ENCODE measurements around the gene CLCN7. TPM values are rescaled to one million over a fixed set of nuclear protein-coding genes. Genes with fewer than 3 reads are reported as not detected.

CLCN7 gene
- total RNA-seq, 2 experiments from 2014 or later = 52.3 to 53.8 TPM

DNA sequence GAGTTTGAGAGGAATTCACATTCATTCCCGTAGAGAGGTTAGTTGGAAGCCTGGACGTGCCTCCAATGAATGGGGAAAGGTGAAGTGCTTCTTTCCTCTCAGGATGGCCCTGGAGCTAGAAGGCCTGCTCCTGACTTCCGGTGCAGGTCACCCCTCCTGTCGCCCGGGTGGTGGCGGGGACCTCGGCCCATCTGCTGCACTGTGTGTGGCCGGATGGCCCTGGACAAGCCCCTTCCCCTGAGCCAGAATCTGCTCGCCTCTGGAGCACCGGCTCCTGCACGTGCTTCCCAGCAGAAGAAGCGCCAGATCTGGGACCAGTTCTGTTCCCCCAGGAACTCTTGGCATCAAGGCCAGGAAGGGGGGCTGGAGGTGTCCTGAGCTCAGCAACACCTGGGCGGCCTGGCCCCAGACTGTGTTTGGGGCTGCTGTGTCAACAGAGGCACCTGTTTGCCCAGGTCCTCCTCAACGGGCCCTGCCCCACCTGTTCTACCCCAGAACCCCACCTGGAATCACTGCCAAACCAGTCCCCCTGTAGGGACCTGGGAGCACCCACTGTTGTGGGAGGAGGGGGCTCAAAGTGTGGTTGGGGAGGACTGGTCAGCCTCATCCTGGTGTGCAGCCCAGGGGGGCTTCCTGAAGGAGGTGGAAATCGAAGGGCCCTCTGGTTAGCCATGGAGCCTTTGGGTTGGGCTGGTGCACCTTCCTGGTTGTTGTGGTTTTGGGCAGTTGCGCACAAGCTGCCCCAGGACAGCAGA is 49.0 kb downstream of the CLCN7 start:
- POLR2A ChIA-PET = no interaction called here
- CTCF ChIA-PET = no interaction called here

DNA sequence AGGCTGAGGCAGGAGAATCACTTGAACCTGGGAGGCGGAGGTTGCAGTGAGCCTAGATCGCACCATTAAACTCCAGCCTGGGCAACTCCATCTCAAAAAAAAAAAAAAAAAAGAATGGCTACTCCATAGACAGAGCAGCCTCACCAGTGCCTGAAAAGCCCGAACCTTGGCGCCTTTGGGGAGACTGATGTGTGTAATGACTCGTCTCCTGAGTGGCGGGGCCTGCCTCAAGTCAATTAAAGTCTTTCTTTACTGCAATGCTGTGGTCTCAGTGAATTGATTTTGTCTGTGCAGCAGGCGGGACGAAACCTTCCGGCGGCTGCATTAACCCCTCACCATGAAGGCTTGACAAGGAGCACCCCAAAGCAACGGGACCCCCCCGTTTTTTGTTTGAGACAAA is 50.8 kb downstream of the CLCN7 start:
- ChIA-PET CTCF (no interaction called here), POLR2A (no interaction called here)

DNA sequence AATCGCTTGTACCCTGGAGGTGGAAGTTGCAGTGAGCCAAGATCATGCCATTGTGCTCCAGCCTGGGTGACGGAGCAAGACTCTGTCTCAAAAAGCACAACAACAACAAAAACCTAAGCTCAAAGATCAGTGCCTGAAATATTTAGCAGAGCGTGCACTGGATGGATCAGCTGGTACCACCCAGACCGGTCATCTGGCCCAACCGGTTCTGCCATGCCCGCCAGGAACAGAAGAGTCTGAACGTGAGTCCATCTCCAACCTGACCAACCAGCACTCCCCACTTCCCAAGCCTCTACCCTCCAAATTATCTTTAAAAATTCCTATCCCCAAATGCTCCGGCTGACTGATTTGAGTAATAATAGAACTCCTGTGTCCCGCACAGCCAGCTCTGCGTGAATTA is 52.8 kb downstream of the CLCN7 start:
- CTCF ChIA-PET = interaction anchor here (1.4 to 1.9 kb wide), 2 partner anchors 10 to 58 kb away, joined by 4 to 5 read pairs; no protein-coding TSS in a partner anchor
- POLR2A ChIA-PET = interaction anchor here (0.7 to 0.8 kb wide), 2 partner anchors 25 to 42 kb away, joined by 3 to 4 read pairs; no protein-coding TSS in a partner anchor

DNA sequence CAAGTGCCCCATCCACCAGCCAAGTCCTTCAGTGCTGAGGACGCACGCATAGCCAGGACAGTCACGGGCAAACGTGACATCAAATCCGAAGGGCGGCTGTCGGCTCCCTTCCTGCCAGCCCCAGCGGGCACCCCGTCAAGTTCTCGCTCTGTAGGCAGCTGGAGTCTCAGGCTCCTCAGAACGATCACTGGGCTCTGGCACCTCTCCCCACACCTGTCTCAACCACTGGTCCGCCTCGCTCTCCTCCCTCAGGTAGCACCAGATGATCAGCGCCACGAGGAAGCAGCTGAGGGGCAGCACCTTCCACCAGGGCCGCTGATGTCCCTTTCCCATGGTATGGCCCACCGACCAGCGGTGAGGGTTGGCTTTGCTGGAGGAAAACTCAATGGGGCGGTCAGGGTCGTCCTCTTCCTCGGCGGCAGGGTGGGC is 54.7 kb downstream of the CLCN7 start:
- CTCF ChIA-PET = interaction anchor here (1.2 to 1.9 kb wide), 3 partner anchors 13 to 56 kb away, joined by 3 to 8 read pairs (median 5); no protein-coding TSS in a partner anchor

DNA sequence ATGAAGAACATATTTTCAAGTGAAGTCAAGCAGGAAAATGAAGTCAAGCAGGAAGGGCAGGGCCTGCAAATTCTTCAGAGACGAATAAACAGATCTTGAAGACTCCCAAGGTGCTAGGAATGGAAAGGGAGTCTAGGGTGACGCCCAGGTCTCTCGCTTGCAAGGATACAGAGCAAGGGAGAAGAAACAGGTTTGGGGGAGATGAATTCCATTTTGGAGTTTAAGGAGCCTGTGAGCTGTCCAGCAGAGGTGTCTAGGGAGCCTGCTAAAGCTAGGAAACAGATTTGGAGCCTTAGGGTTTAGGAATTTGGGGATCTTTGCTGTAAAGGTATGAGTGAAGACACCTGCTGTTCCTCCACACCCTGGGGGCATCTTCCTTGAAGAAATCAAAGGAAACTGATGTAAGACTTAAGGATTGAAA is 58.3 kb downstream of the CLCN7 start:
- ChIA-PET POLR2A (interaction anchor here (0.6 kb wide), 3 partner anchors 81 to 688 kb away, joined by 3 read pairs; no protein-coding TSS in a partner anchor), CTCF (interaction anchor here (0.7 kb wide), 1 partner anchor 89 kb away, joined by 4 read pairs; no protein-coding TSS in a partner anchor)

More for the DNA sequence above, 54.7 kb downstream of the CLCN7 start:
- POLR2A ChIA-PET = interaction anchor here (0.7 to 1.9 kb wide), 5 partner anchors 12 to 545 kb away, joined by 3 to 8 read pairs (median 7); partner anchors contain the start of genes NUBP2, RPS2, SPSB3 and TELO2

DNA sequence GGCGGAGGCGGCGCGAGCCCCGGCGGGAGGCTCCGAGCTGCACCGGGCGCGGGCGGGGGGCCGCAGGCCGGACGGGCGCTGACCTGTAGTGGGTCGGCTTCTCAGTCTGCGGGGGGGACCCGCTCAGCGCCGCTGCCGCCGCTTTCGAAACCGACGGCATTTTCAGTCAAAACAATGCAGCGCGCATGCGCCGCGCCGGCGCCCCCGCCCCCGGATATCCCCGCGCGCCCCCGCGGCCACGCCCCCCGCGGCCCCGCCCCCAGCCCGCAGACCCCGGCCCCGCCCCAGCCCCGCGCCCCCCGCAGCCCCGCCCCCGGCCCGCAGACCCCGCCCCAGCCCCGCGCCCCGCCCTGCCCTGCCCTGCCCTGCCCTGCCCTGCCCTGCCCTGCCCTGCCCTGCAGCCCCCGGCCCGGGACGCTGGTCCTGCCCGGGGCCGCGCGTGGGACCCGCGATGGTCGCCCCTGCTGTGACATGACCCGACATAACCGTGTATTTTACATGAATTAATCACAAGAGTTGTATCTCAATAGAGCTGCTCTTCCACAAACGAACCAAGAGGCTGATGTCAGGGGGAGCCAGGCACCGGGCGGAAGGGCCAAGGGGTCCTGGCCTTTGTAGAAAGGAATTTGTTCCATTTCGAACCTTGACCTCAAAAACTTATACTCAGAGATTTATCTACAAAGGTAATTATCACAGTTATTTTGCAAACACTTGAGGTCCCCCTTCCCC is 60.1 kb downstream of the CLCN7 start, which contains the start of gene UNKL:
TSS of gene UNKL (minus strand) at position 173 of the 729 bp plus-strand sequence. CDS start at position 160, 13 bp downstream.
- ChIA-PET CTCF (interaction anchor here (0.5 kb wide), 1 partner anchor 50 kb away, joined by 3 read pairs; no protein-coding TSS in a partner anchor), POLR2A (no interaction called here)

DNA sequence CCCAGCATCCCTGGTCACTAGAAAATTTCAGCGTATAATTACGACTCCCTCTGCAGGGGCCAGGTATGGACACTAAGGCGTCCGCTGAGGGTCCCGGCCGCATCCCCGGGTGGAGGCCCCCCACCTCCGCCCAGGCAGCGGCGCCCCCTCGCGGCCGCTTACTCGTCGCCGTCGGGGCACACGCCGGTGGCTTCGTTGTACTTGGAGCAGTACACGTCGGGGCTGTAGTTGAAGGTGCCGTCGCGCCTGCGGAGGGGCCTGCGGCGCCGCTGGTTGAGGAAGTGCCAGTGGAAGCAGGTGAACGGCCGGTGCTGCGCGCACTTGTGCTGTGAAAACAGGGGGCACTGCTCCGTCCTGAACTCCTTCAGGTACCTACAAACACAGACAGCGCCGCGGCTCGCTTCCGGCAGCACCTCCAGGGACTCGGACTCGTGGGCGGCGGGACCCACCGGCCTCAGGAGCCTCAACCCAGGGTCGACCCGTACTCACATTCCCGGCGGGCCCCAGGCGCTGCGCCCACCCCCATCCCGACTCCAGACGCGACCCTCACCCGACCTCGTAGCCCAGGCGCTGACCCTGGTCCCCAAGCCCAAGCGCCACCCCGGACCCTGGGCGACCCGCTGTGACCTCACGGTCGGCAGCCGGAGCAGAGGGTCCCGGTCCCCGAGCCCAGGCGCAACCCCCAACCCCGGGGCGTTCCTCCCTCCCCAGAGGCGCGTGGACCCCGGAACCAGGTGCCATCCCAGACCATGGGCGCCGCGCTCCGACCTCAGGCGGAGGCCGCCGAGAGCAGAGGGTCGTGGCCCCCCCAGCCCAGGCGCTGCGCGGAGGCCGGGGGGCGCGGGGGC is 60.9 kb downstream of the CLCN7 start:
- ChIA-PET POLR2A (no interaction called here), CTCF (interaction anchor here (0.6 to 0.7 kb wide), 2 partner anchors 34 to 344 kb away, joined by 3 to 5 read pairs; no protein-coding TSS in a partner anchor)

DNA sequence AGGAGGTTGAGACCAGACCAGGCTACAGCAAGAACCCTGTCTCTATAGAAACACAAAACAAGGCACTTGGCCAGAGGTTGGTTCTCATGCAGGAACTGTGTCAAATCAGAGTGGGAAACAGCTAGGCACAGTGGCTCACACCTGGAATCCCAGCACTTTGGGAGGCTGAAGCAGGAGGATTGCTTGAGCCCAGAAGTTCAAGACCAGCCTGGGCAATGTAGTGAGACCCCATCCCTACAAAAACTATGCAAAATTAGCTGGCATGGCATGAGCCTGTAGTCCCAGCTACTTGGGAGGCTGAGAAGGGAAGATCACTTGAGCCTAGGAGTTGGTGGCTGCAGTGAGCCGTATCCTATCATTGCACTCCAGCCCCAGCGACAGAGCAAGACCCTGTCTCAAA is 62.0 kb downstream of the CLCN7 start:
- ChIA-PET POLR2A (no interaction called here), CTCF (interaction anchor here (0.6 to 1.7 kb wide), 6 partner anchors 9 to 343 kb away, joined by 3 to 5 read pairs (median 4); no protein-coding TSS in a partner anchor)

DNA sequence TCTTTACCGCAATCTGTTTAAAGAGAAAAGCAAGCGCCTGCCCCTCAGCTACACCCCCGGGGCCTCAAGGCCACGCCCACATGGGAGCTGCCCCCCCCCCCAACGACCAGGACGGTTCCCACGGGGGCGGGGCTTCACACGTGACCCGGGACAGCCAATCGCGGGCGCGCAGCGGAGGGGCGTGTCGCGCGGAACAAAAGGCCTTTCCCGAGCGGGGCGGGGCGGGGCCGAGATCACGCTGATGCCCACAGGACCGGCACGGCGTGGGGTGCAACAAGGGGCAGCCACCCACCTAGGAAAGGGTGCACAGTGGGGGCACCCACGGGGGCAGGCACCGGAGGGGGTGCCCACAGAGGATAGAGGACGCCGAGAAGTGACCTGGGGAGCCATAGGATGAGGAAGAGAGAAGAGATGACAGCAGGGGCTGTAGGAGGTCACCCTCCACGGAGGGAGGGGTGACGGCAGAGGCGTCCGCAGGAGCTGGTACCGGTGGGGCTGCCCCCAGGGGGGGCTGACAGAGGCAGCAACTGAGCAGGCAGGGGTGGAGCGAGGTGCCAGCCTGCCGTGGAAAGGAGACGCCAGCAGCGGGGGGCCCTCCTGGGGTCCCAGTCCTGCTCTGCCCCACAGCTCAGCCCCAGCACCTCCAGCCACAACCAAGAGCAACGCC is 66.5 kb downstream of the CLCN7 start:
- ChIA-PET CTCF (interaction anchor here (0.7 to 2.5 kb wide), 4 partner anchors 13 to 157 kb away, joined by 3 to 8 read pairs (median 4); partner anchors contain the start of gene UQCC4), POLR2A (interaction anchor here (0.5 to 1.8 kb wide), 4 partner anchors 13 to 61 kb away, joined by 3 to 8 read pairs (median 5); partner anchors contain the start of gene UQCC4)

DNA sequence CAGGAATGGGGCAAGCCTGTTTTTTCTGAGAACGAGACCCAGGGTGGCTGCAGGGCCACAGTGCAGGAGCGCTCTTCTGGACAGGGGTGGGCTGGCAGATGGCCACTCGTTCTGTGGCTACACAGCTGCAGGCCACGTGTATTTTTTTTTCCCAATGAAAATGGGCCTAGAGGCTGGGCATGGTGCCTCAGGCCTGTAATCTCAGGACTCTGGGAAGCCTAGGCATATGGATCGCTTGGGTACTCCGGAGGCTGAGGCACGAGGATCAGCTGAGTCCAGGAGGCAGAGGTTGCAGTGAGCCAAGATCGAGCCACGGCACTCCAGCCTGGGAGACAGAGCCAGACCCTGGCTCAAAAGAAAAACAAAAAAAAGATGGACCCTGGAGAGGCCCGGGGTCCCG is 67.1 kb downstream of the CLCN7 start:
- POLR2A ChIA-PET = interaction anchor here (0.5 to 1.8 kb wide), 4 partner anchors 13 to 61 kb away, joined by 3 to 8 read pairs (median 5); partner anchors contain the start of gene UQCC4

DNA sequence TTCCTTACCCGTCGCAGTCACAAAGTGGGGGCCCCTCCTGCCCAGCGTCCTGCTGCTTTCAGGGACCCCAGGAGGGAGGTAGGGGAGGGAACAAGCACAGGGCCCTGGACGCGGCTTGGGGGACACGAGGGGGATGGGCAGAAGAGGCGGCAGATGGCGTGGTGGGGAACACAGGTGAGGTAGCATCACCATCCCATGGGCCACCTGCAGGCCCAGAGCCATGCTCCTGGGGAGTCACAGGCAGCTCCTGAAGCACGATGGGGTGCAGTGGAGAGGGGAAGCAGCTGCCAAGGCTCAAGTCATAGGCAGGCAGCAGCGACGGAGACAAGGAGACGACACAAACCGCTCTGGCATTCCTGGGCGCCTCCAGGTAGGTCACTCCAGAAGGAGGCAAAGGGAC is 71.1 kb downstream of the CLCN7 start:
- POLR2A ChIA-PET = no interaction called here
- CTCF ChIA-PET = no interaction called here

More for the DNA sequence above, 67.1 kb downstream of the CLCN7 start:
- CTCF ChIA-PET = interaction anchor here (1.3 to 2.5 kb wide), 3 partner anchors 13 to 44 kb away, joined by 4 to 8 read pairs (median 4); partner anchors contain the start of gene UQCC4

DNA sequence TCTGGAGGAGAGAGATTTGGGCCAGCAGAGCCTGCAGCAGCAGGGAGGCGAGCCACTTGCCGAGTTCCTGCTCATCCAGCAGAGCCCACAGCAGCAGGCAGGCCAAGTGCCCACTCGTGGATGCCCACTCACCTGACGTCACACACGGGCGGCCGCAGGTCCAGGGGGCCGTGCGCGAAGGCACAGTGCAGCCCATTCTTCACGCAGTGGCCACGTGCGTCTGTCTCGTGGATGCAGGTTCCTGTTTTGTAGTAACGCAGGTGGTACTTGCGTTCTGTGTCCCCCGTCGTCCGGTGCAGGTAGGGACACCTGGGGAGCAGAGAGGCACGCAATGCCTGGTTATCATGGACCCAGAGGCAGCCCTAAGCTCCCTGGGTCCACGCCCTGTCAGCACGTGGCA is 71.8 kb downstream of the CLCN7 start:
- ChIA-PET POLR2A (no interaction called here), CTCF (interaction anchor here (1.2 kb wide), 1 partner anchor 40 kb away, joined by 3 read pairs; no protein-coding TSS in a partner anchor)

DNA sequence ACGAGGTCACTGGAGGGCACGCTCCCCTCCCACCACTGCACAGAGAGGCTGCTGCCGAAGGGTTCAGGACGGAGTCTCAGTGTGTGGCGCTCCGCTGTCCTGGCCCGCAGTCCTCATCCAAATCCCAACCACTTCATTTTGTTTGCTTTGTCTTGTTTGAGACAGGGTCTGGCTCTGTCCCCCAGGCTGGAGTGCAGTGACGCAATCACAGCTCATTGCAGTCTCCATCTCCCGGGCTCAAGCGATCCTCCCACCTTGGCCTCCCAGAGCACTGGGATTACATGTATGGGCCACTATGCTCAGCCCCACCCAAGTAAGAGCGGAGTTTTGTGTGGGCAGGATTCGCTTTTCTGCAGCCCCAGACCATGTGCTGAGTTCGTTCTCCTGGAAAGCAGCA is 73.1 kb downstream of the CLCN7 start:
- ChIA-PET CTCF (interaction anchor here (0.6 to 1.2 kb wide), 2 partner anchors 11 to 38 kb away, joined by 3 to 4 read pairs; no protein-coding TSS in a partner anchor), POLR2A (no interaction called here)

DNA sequence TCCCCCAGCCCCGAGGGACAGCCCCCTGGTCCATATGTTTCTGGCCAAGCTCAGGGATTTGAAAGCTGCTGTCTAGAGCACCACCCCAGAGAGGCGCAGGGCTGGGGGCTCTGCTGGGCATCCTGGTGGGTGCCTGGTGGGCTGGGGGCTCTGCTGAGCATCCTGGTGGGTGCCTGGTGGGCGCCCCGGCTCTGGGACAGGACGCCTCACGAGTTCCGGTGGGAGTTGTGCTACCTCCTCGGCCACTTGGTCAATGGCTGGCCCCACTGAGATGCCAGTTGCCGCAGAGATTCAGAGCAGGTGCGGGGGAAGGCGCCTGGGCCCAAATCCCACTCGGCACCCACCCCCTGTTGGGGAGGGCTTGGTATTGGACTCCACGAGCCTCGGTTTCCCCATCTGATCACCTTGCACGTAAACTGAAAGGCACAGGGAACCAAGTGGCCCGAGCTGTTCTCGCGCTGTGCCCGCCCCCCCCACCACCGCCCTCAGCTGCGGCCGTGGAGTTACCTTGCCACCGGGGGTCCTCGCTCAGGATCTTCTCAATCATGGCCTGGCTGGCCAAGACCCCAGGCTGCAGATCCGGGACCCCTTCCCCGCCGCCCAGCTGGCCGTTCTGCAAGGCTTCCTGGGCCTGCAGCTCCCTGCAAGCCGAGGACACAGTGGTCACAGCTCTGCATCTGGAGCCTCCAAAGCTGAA is 73.6 kb downstream of the CLCN7 start:
- ChIA-PET POLR2A (no interaction called here), CTCF (interaction anchor here (0.6 kb wide), 1 partner anchor 12 kb away, joined by 3 read pairs; no protein-coding TSS in a partner anchor)

DNA sequence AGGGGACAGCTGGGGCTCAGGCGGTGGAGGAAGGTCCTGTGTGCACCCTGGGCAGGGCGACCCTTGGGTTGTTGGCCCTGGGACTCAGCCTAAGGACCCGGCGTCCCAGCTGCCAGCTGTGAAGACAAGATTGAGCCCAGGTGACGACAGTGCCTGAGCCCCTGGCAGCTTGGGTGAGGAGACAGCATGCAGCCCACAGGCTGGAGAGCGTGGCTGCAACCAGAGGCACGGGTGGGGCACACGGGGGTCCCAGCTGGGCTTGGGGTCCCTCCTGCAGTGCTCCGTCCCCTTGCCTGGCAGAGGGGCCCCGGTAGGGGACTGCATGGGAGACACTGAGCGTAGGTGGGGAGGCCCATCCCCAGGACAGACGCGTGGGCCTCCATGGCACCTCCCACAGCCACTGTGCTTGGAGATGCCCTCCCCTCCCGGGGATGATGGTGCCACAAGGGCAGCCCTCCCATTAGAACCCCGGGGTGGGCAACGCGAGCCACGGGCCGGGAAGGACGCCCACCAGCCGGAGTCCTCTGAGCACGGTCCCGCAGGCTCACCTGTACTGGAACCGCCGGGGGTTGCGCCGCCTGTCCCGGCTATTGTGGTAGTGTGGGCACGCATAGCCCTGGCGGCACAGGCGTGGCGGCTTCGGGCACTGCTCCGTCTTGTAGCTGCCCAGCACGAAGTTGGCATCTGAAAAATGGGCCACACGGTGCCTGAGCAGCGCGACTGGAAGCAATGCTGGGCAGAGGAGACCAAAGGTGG is 75.8 kb downstream of the CLCN7 start:
- ChIA-PET POLR2A (no interaction called here), CTCF (no interaction called here)

DNA sequence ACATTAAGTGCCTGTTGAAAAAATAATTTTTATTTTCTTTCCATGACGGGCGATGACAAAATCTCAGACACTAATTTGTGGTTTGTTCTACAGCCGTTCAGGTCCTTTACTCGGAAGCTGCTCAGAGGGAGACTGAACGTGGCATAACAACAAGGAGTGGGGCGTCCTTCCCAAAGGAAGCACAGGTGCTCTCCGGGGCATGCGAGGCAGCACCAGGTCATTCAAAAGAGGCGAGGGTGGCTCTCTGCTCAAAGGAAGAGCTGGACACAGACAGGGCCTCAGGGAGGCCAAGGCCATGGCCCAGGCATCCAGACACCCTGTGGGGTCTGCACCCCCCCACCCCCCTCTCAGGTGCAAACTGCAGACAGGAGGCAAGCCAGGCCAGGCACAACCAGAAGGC is 76.5 kb downstream of the CLCN7 start:
- ChIA-PET POLR2A (no interaction called here), CTCF (no interaction called here)

DNA sequence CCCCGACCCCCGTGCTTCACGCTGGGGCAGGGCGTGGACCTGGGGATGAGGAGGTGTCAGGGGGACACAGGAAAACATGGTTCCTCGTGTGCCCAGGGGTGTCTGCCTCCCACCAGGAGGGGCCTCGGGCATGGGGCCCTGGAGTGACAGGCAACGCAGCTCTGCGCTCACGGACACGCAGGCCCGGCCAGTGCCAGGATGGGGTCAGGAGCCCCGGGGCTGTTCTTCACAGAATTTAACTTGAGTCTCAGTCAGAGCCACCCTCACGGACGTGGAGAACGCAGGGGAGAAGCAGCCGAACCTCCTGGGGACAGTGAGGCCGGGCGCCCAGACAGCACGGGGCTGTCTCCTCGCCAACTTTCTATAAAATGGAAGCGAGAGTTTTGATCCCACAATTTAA is 77.0 kb downstream of the CLCN7 start:
- POLR2A ChIA-PET = no interaction called here
- CTCF ChIA-PET = no interaction called here

Data from activated CD8-positive, alpha-beta memory T cell treated with anti-CD3 and anti-CD28 coated beads for 36 hours (primary cell).